Measurements from ENCODE around the gene MPG. TPM values are rescaled to one million over a fixed set of nuclear protein-coding genes. Genes with fewer than 3 reads are reported as not detected.
"Not testable (repeated sequence)": the region's sequence is repeated elsewhere in the genome, so short reads cannot be mapped to it uniquely, and the experiment has no call there.

MPG gene
- total RNA-seq, 1 donor from 2014 or later = 21.2 TPM

DNA sequence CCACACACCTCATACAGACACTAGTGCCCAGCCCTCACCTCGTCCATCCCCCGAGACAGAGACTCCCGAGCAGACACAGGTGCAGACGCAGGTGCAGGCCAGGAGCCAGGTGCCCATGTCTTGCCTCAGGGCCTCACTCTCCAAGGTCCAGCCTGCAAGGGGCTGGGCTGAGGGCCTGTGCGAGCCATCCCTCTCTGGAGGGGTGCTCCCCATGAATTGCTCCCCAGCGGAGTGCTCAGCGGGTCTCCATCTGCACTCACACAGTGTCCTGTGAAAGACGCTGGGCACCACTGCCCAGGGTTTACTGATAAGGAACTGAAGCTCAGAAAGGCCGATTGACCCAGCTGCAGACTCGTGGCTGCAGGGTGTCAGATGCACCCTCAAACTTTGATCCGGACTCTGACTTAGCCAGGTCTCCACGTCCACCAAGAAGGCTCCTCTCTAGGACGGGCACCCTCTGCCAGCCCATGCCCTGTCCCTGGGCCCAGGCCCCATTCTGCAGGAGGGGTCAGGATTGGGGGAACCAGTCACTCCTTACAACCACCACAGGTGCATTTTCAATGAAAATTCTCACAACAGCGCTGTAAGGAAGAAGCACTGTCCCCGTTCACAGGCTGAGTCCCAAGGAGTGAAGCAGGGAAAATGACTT, 41.6 kb upstream of the MPG start:
- Mint-ChIP-seq H3K27ac (no peak overlapping the region), H3K9me3 (no peaks in the 10 kb centered on the region)

DNA sequence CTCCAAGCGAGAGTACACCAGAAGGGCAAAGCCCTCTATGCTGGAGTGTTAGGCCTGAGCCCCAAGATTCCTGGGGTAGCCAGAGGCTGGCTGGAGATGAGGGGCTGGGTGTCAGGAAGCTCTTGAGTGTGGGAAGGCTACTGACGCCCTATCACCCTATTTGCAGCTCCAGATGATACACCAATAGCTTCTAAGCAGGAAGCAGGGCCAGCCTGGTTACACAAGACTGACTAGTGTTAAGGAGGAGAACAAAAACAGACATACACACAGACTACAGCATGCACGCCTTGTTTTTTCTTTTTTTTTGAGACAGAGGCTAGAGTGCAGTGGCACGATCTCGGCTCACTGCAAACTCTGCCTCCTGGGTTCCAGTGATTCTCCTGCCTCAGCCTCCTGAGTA, 40.5 kb upstream of the MPG start:
- H3K27ac Mint-ChIP-seq = no peak overlapping the region

More for the DNA sequence above, 41.6 kb upstream of the MPG start:
- TF ChIP-seq, protein P1, sequence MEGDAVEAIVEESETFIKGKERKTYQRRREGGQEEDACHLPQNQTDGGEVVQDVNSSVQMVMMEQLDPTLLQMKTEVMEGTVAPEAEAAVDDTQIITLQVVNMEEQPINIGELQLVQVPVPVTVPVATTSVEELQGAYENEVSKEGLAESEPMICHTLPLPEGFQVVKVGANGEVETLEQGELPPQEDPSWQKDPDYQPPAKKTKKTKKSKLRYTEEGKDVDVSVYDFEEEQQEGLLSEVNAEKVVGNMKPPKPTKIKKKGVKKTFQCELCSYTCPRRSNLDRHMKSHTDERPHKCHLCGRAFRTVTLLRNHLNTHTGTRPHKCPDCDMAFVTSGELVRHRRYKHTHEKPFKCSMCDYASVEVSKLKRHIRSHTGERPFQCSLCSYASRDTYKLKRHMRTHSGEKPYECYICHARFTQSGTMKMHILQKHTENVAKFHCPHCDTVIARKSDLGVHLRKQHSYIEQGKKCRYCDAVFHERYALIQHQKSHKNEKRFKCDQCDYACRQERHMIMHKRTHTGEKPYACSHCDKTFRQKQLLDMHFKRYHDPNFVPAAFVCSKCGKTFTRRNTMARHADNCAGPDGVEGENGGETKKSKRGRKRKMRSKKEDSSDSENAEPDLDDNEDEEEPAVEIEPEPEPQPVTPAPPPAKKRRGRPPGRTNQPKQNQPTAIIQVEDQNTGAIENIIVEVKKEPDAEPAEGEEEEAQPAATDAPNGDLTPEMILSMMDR (IDR thresholded peaks at IDR 0.05) = no peak
- TF ChIP-seq EZH2 (IDR thresholded peaks at IDR 0.05) = no peak
- TF ChIP-seq EZH2phosphoT487 (IDR thresholded peaks at IDR 0.05) = no peak
- peaks cover 2% of the 10 kb centered on the region for H3F3A ChIP-seq (ENCODE audit: low read depth)
- no peak overlapping the region for H3K9ac ChIP-seq
- no peak overlapping the region for H3K4me2 ChIP-seq
- H3K27me3 ChIP-seq = no peaks in the 10 kb centered on the region
- no peaks in the 10 kb centered on the region for H3K4me1 Mint-ChIP-seq
- no peak overlapping the region for H3K4me3 Mint-ChIP-seq
- H2AFZ ChIP-seq (replicated peaks) = no peak overlapping the region
- peaks cover 10% of the 10 kb centered on the region for H3K36me3 Mint-ChIP-seq
- no peaks in the 10 kb centered on the region for H3K9me3 ChIP-seq (ENCODE audit: low read depth)
- no peaks in the 10 kb centered on the region for H4K20me1 ChIP-seq (ENCODE audit: low read depth)
- H3K4me3 ChIP-seq = no peak overlapping the region
- H3K27me3 Mint-ChIP-seq (ENCODE audit: insufficient read depth, low read depth) = peaks cover 2% of the 10 kb centered on the region
- no peaks in the 10 kb centered on the region for H3K79me2 ChIP-seq (ENCODE audit: low read depth)
- H3K36me3 ChIP-seq = no peaks in the 10 kb centered on the region
- no peak overlapping the region for H3K27ac ChIP-seq
- H3K4me1 ChIP-seq = no peaks in the 10 kb centered on the region
- DNase-seq (ENCODE audit: low spot score) = no peak

DNA sequence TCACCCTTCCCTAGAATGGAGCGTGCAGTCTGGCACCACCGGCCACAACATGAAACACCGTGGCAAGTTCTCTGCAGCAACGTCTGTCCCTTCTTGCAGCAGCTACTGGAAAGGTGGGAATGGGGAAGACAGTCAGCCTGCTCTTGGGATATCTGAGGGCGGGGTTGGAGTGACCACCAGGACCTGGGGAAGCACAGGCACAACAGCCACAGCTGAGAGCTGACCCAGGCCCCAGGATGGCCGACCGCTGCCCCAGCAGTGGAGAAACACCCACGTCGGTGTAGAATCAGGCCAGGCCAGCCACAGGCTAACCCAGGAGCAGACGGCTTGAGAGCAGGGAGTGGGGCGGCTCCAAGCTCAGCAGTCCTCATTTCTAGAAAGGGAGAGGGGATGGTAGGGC, 39.8 kb upstream of the MPG start:
- H3K4me2 ChIP-seq; H3K36me3 ChIP-seq; H2AFZ ChIP-seq (replicated peaks); H3K9ac ChIP-seq; H3K4me1 ChIP-seq; H3K27ac Mint-ChIP-seq; H4K20me1 ChIP-seq (ENCODE audit: low read depth); DNase-seq (ENCODE audit: low spot score); H3K27ac ChIP-seq; H3K4me3 Mint-ChIP-seq; H3K4me3 ChIP-seq; H3F3A ChIP-seq (ENCODE audit: low read depth); H3K27me3 Mint-ChIP-seq (ENCODE audit: insufficient read depth, low read depth); H3K4me1 Mint-ChIP-seq; H3K27me3 ChIP-seq; H3K9me3 Mint-ChIP-seq; H3K79me2 ChIP-seq (ENCODE audit: low read depth); H3K9me3 ChIP-seq (ENCODE audit: low read depth): not testable (repeated sequence)
- H3K36me3 Mint-ChIP-seq = peaks cover 25% of the 10 kb centered on the region

More for the DNA sequence above, 40.5 kb upstream of the MPG start:
- no peak for DNase-seq (ENCODE audit: low spot score)
- Histone ChIP-seq H3K79me2 (ENCODE audit: low read depth) (no peaks in the 10 kb centered on the region), H3K9ac (no peak overlapping the region), H3K4me3 (no peak overlapping the region), H3K36me3 (no peaks in the 10 kb centered on the region), H3K27ac (no peak overlapping the region), H3K9me3 (ENCODE audit: low read depth) (no peaks in the 10 kb centered on the region), H3K4me2 (no peak overlapping the region), H4K20me1 (ENCODE audit: low read depth) (no peaks in the 10 kb centered on the region), H3K4me1 (no peaks in the 10 kb centered on the region), H3K27me3 (no peaks in the 10 kb centered on the region), H3F3A (ENCODE audit: low read depth) (peaks cover 2% of the 10 kb centered on the region), H2AFZ (replicated peaks) (no peak overlapping the region)
- H3K4me3 Mint-ChIP-seq = no peak overlapping the region
- no peaks in the 10 kb centered on the region for H3K4me1 Mint-ChIP-seq
- H3K9me3 Mint-ChIP-seq = peaks cover 3% of the 10 kb centered on the region
- peaks cover 2% of the 10 kb centered on the region for H3K27me3 Mint-ChIP-seq (ENCODE audit: insufficient read depth, low read depth)
- H3K36me3 Mint-ChIP-seq = peaks cover 19% of the 10 kb centered on the region
- TF ChIP-seq EZH2phosphoT487 (IDR thresholded peaks at IDR 0.05) = no peak
- no peak for TF ChIP-seq EZH2 (IDR thresholded peaks at IDR 0.05)
- TF ChIP-seq, protein P1 (IDR thresholded peaks at IDR 0.05) = no peak
